HEK293 (cell line): Measurements from ENCODE around the gene UBQLN1.

Experiments used
- CTCF ChIA-PET: fragments of 350-600 bp; formaldehyde crosslinking; extraction: SDS; loops from one replicate; lab custom pipeline; 2021; ENCODE audit warnings: antibody characterized with exemption; lab: Yijun Ruan, JAX
- POLR2A ChIA-PET: fragments of 300-600 bp; formaldehyde crosslinking; extraction: SDS; loops from one replicate; lab custom pipeline; 2020; ENCODE audit warnings: antibody characterized with exemption, inconsistent platforms; lab: Yijun Ruan, JAX
- H3K27ac ChIP-seq: fragments of 200-500 bp; sonication (Bioruptor generic); 2 replicates; pipeline ENCODE4 v1.5.1; 2014; ENCODE audit warnings: low read depth, low read length, control low read depth, inconsistent platforms; ENCODE audit errors: extremely low read depth
- H3K36me3 ChIP-seq, 2 experiments: fragments of 200-500 bp in 1 of 2; sonication (Bioruptor generic) in 1 of 2; 1 replicate in 1 of 2; 2 replicates in 1 of 2; pipeline ENCODE4 v1.5.1; 2014 to 2017; ENCODE audit warnings: inconsistent platforms in 2 of 2, low read length in 2 of 2; ENCODE audit not compliant: control insufficient read depth in 2 of 2, insufficient read depth in 1 of 2
- H3K4me1 ChIP-seq: fragments of 200-500 bp; sonication (Bioruptor generic); 2 replicates; pipeline ENCODE4 v1.5.1; 2014; ENCODE audit warnings: mild to moderate bottlenecking, low read length, inconsistent platforms; ENCODE audit not compliant: control insufficient read depth, insufficient read depth
- H3K4me3 ChIP-seq: 2 replicates; pipeline ENCODE4 v1.5.1; 2011; ENCODE audit warnings: low read depth, mild to moderate bottlenecking, control low read depth, low read length, moderate library complexity
- H3K9me3 ChIP-seq: fragments of 200-500 bp; sonication (Bioruptor generic); 2 replicates; pipeline ENCODE4 v1.5.1; 2014; ENCODE audit warnings: low read depth, low read length, inconsistent platforms; ENCODE audit not compliant: control insufficient read depth, insufficient read depth
- MZF1 ChIP-seq: fragments of 450-650 bp; formaldehyde crosslinking; IDR thresholded peaks from 2 replicates; pipeline ENCODE4 v1.5.1; 2017; ENCODE audit warnings: missing biosample characterization, missing genetic modification characterization, borderline replicate concordance
- OSR2 ChIP-seq: fragments of 450-650 bp; formaldehyde crosslinking; IDR thresholded peaks from 2 replicates; pipeline ENCODE4 v1.5.1; 2016; ENCODE audit warnings: missing biosample characterization, missing genetic modification characterization
- PRDM10 ChIP-seq: fragments of 450-650 bp; formaldehyde crosslinking; IDR thresholded peaks from 2 replicates; pipeline ENCODE4 v1.5.1; 2016; ENCODE audit warnings: missing biosample characterization, missing genetic modification characterization
- SCRT2 ChIP-seq: fragments of 450-650 bp; formaldehyde crosslinking; IDR thresholded peaks from 2 replicates; pipeline ENCODE4 v1.5.1; 2016; ENCODE audit warnings: missing biosample characterization, missing genetic modification characterization
- ZBTB44 ChIP-seq: fragments of 450-650 bp; IDR thresholded peaks from 2 replicates; pipeline ENCODE4 v1.5.1; 2018; ENCODE audit warnings: missing biosample characterization, mild to moderate bottlenecking, missing genetic modification characterization
- ZBTB6 ChIP-seq: fragments of 450-650 bp; formaldehyde crosslinking; IDR thresholded peaks from 2 replicates; pipeline ENCODE4 v1.5.1; 2017; ENCODE audit warnings: missing biosample characterization, missing genetic modification characterization
- ZFP3 ChIP-seq: fragments of 450-650 bp; formaldehyde crosslinking; IDR thresholded peaks from 2 replicates; pipeline ENCODE4 v1.5.1; 2016; ENCODE audit warnings: low read depth, missing biosample characterization, missing genetic modification characterization
- ZIC2 ChIP-seq: fragments of 450-650 bp; formaldehyde crosslinking; IDR thresholded peaks from 2 replicates; pipeline ENCODE4 v1.5.1; 2016; ENCODE audit warnings: missing biosample characterization, missing genetic modification characterization
- ZNF132 ChIP-seq: fragments of 450-650 bp; formaldehyde crosslinking; IDR thresholded peaks from 2 replicates; pipeline ENCODE4 v1.5.1; 2017; ENCODE audit warnings: missing biosample characterization, missing genetic modification characterization, borderline replicate concordance
- ZNF19 ChIP-seq: fragments of 450-650 bp; formaldehyde crosslinking; IDR thresholded peaks from 2 replicates; pipeline ENCODE4; 2016; ENCODE audit warnings: missing biosample characterization, missing genetic modification characterization, low read depth
- ZNF221 ChIP-seq: fragments of 450-650 bp; formaldehyde crosslinking; IDR thresholded peaks from 2 replicates; pipeline ENCODE4 v1.5.1; 2017; ENCODE audit warnings: missing biosample characterization, missing genetic modification characterization, borderline replicate concordance
- ZNF280C ChIP-seq: fragments of 450-650 bp; formaldehyde crosslinking; IDR thresholded peaks from 2 replicates; pipeline ENCODE4 v1.5.1; 2016; ENCODE audit warnings: missing biosample characterization, missing genetic modification characterization
- ZNF394 ChIP-seq: fragments of 450-650 bp; formaldehyde crosslinking; IDR thresholded peaks from 2 replicates; pipeline ENCODE4 v1.5.1; 2016; ENCODE audit warnings: missing biosample characterization, missing genetic modification characterization, mild to moderate bottlenecking, moderate library complexity, borderline replicate concordance
- ZNF473 ChIP-seq: fragments of 450-650 bp; formaldehyde crosslinking; IDR thresholded peaks from 2 replicates; pipeline ENCODE4 v1.5.1; 2017; ENCODE audit warnings: missing biosample characterization, missing genetic modification characterization
- ZNF670 ChIP-seq: fragments of 450-650 bp; formaldehyde crosslinking; IDR thresholded peaks from 2 replicates; pipeline ENCODE4 v1.5.1; 2016; ENCODE audit warnings: missing biosample characterization, missing genetic modification characterization, low read depth
- ZNF707 ChIP-seq: fragments of 450-650 bp; formaldehyde crosslinking; IDR thresholded peaks from 2 replicates; pipeline ENCODE4 v1.5.1; 2016; ENCODE audit warnings: missing biosample characterization, missing genetic modification characterization
- ZSCAN4 ChIP-seq: fragments of 450-650 bp; formaldehyde crosslinking; IDR thresholded peaks from 2 replicates; pipeline ENCODE4 v1.5.1; 2017; ENCODE audit warnings: missing biosample characterization, missing genetic modification characterization
- TF ChIP-seq, protein P1 (sequence below): fragments of 450-650 bp; formaldehyde crosslinking; IDR thresholded peaks from 2 replicates; pipeline ENCODE4 v1.5.1; 2016; ENCODE audit warnings: missing biosample characterization, missing genetic modification characterization
- TF ChIP-seq, protein P2 (sequence below): fragments of 450-650 bp; formaldehyde crosslinking; IDR thresholded peaks from 2 replicates; pipeline ENCODE4 v1.5.1; 2016; ENCODE audit warnings: missing biosample characterization, missing genetic modification characterization

UBQLN1 gene

GRCh38 chr9:83707768-83708514 is at the start of gene UBQLN1:
Gene UBQLN1, minus strand, starts transcription at chr9:83707958. Its CDS starts 279 bp downstream, at chr9:83707679.
- peak within 1 kb of the TSS; percentile 98 for H3K27ac ChIP-seq
- POLR2A ChIA-PET, result interaction anchor here (0.6 to 1.9 kb wide), 10 partner anchors 9 to 129 kb away, joined by 3 to 9 read pairs (median 4); partner anchors contain the start of gene IDNK
- peak within 1 kb of the TSS; percentile 93 for H3K4me3 ChIP-seq
- H3K36me3 ChIP-seq, result peaks cover 0 to 4% of the 10 kb centered on the region in 2 experiments; a peak in 1 of 3 replicates
- no peaks in the 10 kb centered on the region for H3K9me3 ChIP-seq
- no peaks in the 10 kb centered on the region for H3K4me1 ChIP-seq
- CTCF ChIA-PET, result interaction anchor here (0.6 to 1.5 kb wide), 5 partner anchors 30 to 86 kb away, joined by 3 to 4 read pairs (median 3); no protein-coding TSS in a partner anchor
- no peak for TF ChIP-seq ZNF280C (tag by site-specific recombination)
- TF ChIP-seq SCRT2 (tag by site-specific recombination), result no peak
- no peak for TF ChIP-seq ZNF473 (tag by site-specific recombination)
- TF ChIP-seq MZF1 (tag by site-specific recombination), result no peak
- TF ChIP-seq ZNF221 (tag by site-specific recombination), result no peak
- no peak for TF ChIP-seq ZBTB44 (tag by site-specific recombination)
- no peak for TF ChIP-seq ZBTB6
- no peak for TF ChIP-seq ZFP3
- peak; percentile 67; the same call in 1 of the 2 replicates for TF ChIP-seq OSR2 (tag by site-specific recombination)
- TF ChIP-seq, protein P1, sequence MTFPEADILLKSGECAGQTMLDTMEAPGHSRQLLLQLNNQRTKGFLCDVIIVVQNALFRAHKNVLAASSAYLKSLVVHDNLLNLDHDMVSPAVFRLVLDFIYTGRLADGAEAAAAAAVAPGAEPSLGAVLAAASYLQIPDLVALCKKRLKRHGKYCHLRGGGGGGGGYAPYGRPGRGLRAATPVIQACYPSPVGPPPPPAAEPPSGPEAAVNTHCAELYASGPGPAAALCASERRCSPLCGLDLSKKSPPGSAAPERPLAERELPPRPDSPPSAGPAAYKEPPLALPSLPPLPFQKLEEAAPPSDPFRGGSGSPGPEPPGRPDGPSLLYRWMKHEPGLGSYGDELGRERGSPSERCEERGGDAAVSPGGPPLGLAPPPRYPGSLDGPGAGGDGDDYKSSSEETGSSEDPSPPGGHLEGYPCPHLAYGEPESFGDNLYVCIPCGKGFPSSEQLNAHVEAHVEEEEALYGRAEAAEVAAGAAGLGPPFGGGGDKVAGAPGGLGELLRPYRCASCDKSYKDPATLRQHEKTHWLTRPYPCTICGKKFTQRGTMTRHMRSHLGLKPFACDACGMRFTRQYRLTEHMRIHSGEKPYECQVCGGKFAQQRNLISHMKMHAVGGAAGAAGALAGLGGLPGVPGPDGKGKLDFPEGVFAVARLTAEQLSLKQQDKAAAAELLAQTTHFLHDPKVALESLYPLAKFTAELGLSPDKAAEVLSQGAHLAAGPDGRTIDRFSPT (tag by site-specific recombination), result no peak
- TF ChIP-seq ZNF19 (tag by site-specific recombination), result no peak
- TF ChIP-seq PRDM10 (tag by site-specific recombination), result peak; percentile 92
- TF ChIP-seq ZSCAN4 (tag by site-specific recombination), result no peak
- TF ChIP-seq ZNF132 (tag by site-specific recombination), result no peak
- TF ChIP-seq ZNF670 (tag by site-specific recombination), result no peak
- TF ChIP-seq ZNF394 (tag by site-specific recombination), result peak; percentile 61; the same call in 1 of the 2 replicates
- TF ChIP-seq, protein P2, sequence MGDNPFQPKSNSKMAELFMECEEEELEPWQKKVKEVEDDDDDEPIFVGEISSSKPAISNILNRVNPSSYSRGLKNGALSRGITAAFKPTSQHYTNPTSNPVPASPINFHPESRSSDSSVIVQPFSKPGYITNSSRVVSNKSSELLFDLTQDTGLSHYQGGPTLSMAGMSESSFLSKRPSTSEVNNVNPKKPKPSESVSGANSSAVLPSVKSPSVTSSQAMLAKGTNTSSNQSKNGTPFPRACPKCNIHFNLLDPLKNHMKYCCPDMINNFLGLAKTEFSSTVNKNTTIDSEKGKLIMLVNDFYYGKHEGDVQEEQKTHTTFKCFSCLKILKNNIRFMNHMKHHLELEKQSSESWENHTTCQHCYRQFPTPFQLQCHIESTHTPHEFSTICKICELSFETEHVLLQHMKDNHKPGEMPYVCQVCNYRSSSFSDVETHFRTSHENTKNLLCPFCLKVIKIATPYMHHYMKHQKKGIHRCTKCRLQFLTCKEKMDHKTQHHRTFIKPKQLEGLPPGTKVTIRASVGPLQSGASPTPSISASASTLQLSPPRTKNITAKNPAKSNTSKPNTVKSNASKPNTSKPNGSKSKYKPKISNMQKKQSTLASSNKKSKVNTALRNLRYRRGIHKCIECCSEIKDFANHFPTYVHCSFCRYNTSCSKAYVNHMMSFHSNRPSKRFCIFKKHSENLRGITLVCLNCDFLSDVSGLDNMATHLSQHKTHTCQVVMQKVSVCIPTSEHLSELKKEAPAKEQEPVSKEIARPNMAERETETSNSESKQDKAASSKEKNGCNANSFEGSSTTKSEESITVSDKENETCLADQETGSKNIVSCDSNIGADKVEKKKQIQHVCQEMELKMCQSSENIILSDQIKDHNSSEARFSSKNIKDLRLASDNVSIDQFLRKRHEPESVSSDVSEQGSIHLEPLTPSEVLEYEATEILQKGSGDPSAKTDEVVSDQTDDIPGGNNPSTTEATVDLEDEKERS (tag by site-specific recombination), result no peak
- TF ChIP-seq ZNF707 (tag by site-specific recombination), result no peak
- TF ChIP-seq ZIC2 (tag by site-specific recombination), result no peak
